ENCODE data around the gene TOP3B. TPM values are rescaled to one million over a fixed set of nuclear protein-coding genes. Genes with fewer than 3 reads are reported as not detected.
"Not testable (repeated sequence)": the region's sequence is repeated elsewhere in the genome, so short reads cannot be mapped to it uniquely, and the experiment has no call there.

TOP3B gene
- total and polyA plus RNA-seq, 2 donors (not counting 1 experiment from before 2014, with no cell fraction given) = 7.4 to 16.5 TPM

DNA sequence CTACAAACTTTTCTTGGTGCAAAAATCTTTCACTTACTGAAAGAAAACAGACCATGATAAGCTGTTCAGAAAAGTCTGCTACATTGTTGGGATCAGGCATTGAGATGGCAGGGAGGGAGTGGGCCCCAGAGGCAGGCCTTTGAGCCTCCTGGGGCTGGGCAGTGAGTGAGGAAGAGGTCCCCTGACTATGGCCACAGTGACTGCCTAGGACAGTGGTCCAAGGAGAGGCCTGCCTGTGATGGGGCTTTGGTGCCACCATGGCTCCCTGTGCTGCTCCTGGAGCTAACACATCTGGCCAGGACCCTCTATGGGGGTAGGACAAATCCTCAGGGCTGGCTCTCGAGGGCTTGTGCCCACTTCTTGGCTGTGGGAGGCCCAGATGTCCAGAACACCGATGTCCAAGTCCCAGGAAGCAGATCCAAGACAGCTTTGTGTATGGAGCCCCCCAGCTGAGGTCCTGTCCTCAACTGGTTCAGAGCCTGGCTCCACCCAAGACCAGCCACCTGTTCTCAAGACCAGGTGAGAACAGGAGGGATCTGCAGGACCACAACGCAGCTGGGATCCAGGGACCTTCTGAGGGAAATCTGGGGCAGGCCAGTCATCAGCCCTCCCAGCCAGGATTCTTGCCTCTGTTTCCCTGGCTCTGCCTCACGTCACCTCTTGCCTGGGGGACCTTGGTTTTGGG, 66.8 kb downstream of the TOP3B start:
- no peaks in the 10 kb centered on the region for H3K4me1 ChIP-seq (ENCODE audit: control insufficient read depth, extremely low read depth, insufficient read depth, low read length)
- no peak overlapping the region for H3K4me2 ChIP-seq (ENCODE audit: extremely low read depth, insufficient read depth, low read length)
- no peaks in the 10 kb centered on the region for H3K36me3 ChIP-seq (ENCODE audit: control insufficient read depth, insufficient read depth, low read length)
- no peaks in the 10 kb centered on the region for H3K27me3 ChIP-seq (ENCODE audit: control insufficient read depth, insufficient read depth, low read length)
- DNase-seq (ENCODE audit: low read depth in 2 of 2) = no peak
- TF ChIP-seq, protein P1, sequence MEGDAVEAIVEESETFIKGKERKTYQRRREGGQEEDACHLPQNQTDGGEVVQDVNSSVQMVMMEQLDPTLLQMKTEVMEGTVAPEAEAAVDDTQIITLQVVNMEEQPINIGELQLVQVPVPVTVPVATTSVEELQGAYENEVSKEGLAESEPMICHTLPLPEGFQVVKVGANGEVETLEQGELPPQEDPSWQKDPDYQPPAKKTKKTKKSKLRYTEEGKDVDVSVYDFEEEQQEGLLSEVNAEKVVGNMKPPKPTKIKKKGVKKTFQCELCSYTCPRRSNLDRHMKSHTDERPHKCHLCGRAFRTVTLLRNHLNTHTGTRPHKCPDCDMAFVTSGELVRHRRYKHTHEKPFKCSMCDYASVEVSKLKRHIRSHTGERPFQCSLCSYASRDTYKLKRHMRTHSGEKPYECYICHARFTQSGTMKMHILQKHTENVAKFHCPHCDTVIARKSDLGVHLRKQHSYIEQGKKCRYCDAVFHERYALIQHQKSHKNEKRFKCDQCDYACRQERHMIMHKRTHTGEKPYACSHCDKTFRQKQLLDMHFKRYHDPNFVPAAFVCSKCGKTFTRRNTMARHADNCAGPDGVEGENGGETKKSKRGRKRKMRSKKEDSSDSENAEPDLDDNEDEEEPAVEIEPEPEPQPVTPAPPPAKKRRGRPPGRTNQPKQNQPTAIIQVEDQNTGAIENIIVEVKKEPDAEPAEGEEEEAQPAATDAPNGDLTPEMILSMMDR (conservative IDR thresholded peaks at IDR 0.05 in 1 of 2, IDR thresholded peaks at IDR 0.05 in 1 of 2; ENCODE audit: low read depth in 1 of 2, low read length in 2 of 2) = no peak
- TF ChIP-seq EZH2 (IDR thresholded peaks at IDR 0.05; ENCODE audit: low read length, missing control alignments) = no peak
- H3K9me3 ChIP-seq (ENCODE audit: control insufficient read depth, insufficient read depth, low read depth, low read length) = no peaks in the 10 kb centered on the region
- no peak overlapping the region for H3K4me3 ChIP-seq (replicated peaks in 1 of 4; ENCODE audit: control extremely low read depth in 1 of 4, insufficient read depth in 1 of 4, low read depth in 3 of 4, low read length in 4 of 4)
- no peak overlapping the region for H3K27ac ChIP-seq (ENCODE audit: insufficient read depth, low read length)
- no peak overlapping the region for H2AFZ ChIP-seq (ENCODE audit: low read length)
- no peaks in the 10 kb centered on the region for H3K79me2 ChIP-seq (ENCODE audit: control insufficient read depth, insufficient read depth, low read length)
- no peaks in the 10 kb centered on the region for H4K20me1 ChIP-seq (ENCODE audit: control insufficient read depth, extremely low read depth, insufficient read depth, low read length)
- no peak overlapping the region for H3K9ac ChIP-seq (ENCODE audit: insufficient read depth, low read length)

DNA sequence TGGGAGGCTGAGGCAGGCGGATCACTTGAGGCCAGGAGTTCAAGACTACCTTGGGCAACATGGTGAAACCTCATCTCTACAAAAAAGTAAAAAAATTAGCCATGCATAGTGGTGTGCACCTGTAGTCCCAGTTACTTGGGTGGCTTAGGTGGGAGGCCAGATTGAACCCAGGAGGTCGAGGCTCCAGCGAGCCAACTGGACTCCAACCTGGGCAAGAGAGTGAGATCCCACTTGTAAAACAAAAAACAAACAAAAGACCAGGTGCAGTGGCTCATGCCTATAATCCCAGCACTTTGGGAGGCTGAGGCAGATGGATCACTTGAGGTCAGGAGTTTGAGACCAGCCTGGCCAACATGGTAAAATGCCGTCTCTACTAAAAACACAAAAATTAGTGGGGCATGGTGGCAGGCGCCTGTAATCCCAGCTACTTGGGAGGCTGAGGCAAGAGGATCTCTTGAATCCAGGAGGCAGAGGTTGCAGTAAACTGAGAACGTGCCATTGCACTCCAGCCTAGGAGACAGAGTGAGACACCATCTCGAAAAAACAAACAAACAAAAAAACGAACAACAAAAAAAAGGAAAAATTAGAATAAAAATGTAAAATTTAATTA, 68.4 kb downstream of the TOP3B start:
- H4K20me1 ChIP-seq (ENCODE audit: control insufficient read depth, extremely low read depth, insufficient read depth, low read length); H3K79me2 ChIP-seq (ENCODE audit: control insufficient read depth, insufficient read depth, low read length); H3K27ac ChIP-seq (ENCODE audit: insufficient read depth, low read length); H3K4me1 ChIP-seq (ENCODE audit: control insufficient read depth, extremely low read depth, insufficient read depth, low read length); H2AFZ ChIP-seq (ENCODE audit: low read length); H3K4me2 ChIP-seq (ENCODE audit: extremely low read depth, insufficient read depth, low read length); H3K4me3 ChIP-seq (replicated peaks in 1 of 4; ENCODE audit: control extremely low read depth in 1 of 4, insufficient read depth in 1 of 4, low read depth in 3 of 4, low read length in 4 of 4); DNase-seq (ENCODE audit: low read depth in 2 of 2); H3K9ac ChIP-seq (ENCODE audit: insufficient read depth, low read length); H3K9me3 ChIP-seq (ENCODE audit: control insufficient read depth, insufficient read depth, low read depth, low read length); H3K36me3 ChIP-seq (ENCODE audit: control insufficient read depth, insufficient read depth, low read length); H3K27me3 ChIP-seq (ENCODE audit: control insufficient read depth, insufficient read depth, low read length): not testable (repeated sequence)

DNA sequence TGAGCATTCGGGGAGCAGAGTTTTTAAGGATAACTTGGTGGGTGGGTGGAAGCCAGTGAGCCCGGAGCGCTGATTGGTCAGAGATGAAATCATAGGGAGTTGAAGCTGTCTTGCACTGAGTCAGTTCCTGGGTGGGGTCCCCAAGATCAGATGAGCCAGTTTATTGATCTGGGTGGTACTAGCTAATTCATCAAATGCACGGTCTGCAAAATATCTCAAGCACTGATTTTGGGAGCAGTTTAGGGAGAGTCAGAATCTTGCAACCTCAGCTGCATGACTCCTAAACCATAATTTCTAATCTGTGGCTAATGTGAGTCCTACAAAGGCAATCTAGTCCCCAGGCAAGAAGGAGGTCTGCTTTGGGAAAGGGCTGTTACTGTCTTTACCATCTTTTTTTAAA, 72.2 kb downstream of the TOP3B start:
- not testable (repeated sequence) for H3K4me1 ChIP-seq (ENCODE audit: control insufficient read depth, extremely low read depth, insufficient read depth, low read length); H3K9ac ChIP-seq (ENCODE audit: insufficient read depth, low read length); H4K20me1 ChIP-seq (ENCODE audit: control insufficient read depth, extremely low read depth, insufficient read depth, low read length); H3K9me3 ChIP-seq (ENCODE audit: control insufficient read depth, insufficient read depth, low read depth, low read length); H2AFZ ChIP-seq (ENCODE audit: low read length); H3K27me3 ChIP-seq (ENCODE audit: control insufficient read depth, insufficient read depth, low read length); H3K4me2 ChIP-seq (ENCODE audit: extremely low read depth, insufficient read depth, low read length); H3K36me3 ChIP-seq (ENCODE audit: control insufficient read depth, insufficient read depth, low read length); H3K4me3 ChIP-seq (replicated peaks in 1 of 4; ENCODE audit: control extremely low read depth in 1 of 4, insufficient read depth in 1 of 4, low read depth in 3 of 4, low read length in 4 of 4); H3K27ac ChIP-seq (ENCODE audit: insufficient read depth, low read length); H3K79me2 ChIP-seq (ENCODE audit: control insufficient read depth, insufficient read depth, low read length); DNase-seq (ENCODE audit: low read depth in 2 of 2)

DNA sequence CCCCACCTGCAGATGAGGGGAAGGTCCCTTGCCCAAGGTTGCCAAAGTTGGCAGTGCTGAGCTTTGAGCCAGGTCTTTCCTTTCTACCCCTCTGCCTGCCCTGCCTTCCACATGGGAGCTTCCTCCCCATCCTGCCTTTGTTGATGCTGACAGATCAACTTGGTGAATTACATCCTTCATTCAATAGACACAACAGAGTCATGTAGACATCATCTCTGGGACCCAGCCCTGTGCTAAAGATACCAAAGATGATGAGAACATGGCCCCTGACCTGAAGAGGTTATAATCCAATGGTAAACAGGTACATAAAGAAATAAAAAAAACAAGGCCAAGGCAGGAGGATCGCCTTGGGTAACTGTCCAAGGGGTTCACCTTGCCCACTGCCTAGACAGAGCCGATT, 72.7 kb downstream of the TOP3B start:
- no peak for TF ChIP-seq EZH2 (IDR thresholded peaks at IDR 0.05; ENCODE audit: low read length, missing control alignments)
- TF ChIP-seq, protein P1 (conservative IDR thresholded peaks at IDR 0.05 in 1 of 2, IDR thresholded peaks at IDR 0.05 in 1 of 2; ENCODE audit: low read depth in 1 of 2, low read length in 2 of 2) = no peak

More for the DNA sequence above, 72.7 kb downstream of the TOP3B start:
- no peaks in the 10 kb centered on the region for H3K36me3 ChIP-seq (ENCODE audit: control insufficient read depth, insufficient read depth, low read length)
- no peak overlapping the region for H3K4me3 ChIP-seq (replicated peaks in 1 of 4; ENCODE audit: control extremely low read depth in 1 of 4, insufficient read depth in 1 of 4, low read depth in 3 of 4, low read length in 4 of 4)
- H3K4me1 ChIP-seq (ENCODE audit: control insufficient read depth, extremely low read depth, insufficient read depth, low read length) = no peaks in the 10 kb centered on the region
- H3K9me3 ChIP-seq (ENCODE audit: control insufficient read depth, insufficient read depth, low read depth, low read length) = no peaks in the 10 kb centered on the region
- no peak overlapping the region for H3K27ac ChIP-seq (ENCODE audit: insufficient read depth, low read length)
- no peak overlapping the region for H3K4me2 ChIP-seq (ENCODE audit: extremely low read depth, insufficient read depth, low read length)
- H3K27me3 ChIP-seq (ENCODE audit: control insufficient read depth, insufficient read depth, low read length) = no peaks in the 10 kb centered on the region
- no peaks in the 10 kb centered on the region for H3K79me2 ChIP-seq (ENCODE audit: control insufficient read depth, insufficient read depth, low read length)
- no peak overlapping the region for H2AFZ ChIP-seq (ENCODE audit: low read length)
- no peak for DNase-seq (ENCODE audit: low read depth in 2 of 2)
- no peaks in the 10 kb centered on the region for H4K20me1 ChIP-seq (ENCODE audit: control insufficient read depth, extremely low read depth, insufficient read depth, low read length)
- H3K9ac ChIP-seq (ENCODE audit: insufficient read depth, low read length) = no peak overlapping the region

Data from fibroblast of lung (primary cell).